22Rv1 (cell line): Measurements from ENCODE around the gene RUNX2.

Experiments
- CTCF ChIP-seq: fragments of 450-650 bp; IDR thresholded peaks from 2 replicates; pipeline ENCODE4 v1.5.1; 2017; ENCODE audit warnings: mild to moderate bottlenecking
- ZFX ChIP-seq: fragments of 450-650 bp; IDR thresholded peaks from 2 replicates; pipeline ENCODE4 v1.6.1; 2017; ENCODE audit warnings: antibody characterized with exemption, borderline replicate concordance

DNA sequence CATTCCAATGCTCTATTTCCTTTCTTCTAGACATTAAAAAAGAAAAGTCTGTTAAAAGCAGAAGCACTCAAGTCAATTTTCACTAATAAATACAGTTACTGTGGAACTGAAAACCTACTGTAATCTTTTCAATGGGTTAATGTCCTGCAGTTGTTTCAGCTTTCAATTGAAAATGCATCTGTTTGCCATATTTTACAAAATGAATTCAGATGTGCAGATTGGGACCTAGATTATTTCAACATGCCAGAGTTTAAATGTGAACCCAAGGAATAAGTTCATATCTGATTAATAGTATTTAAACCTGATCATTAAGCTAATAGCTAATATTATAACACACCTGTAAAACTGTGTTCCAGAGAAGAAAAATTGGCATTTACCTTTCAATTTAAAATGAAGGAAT, 39.9 kb downstream of the RUNX2 start:
- TF ChIP-seq CTCF (no peak), ZFX (no peak)
